Measurements from ENCODE around the gene ZSWIM4. TPM values are rescaled to one million over a fixed set of nuclear protein-coding genes. Genes with fewer than 3 reads are reported as not detected.

Gene ZSWIM4
- total RNA-seq, 1 donor from 2014 or later: 10.6 TPM

- no peak for DNase-seq
Measured at GRCh38 chr19:13875824-13876223, 80.6 kb downstream of the ZSWIM4 start.

- DNase-seq: no peak
Measured at GRCh38 chr19:13876834-13877233, 81.6 kb downstream of the ZSWIM4 start, which contains the start of gene NANOS3. NANOS3 (plus strand) TSS chr19:13877134; CDS start chr19:13877249, 115 bp downstream.

DNA sequence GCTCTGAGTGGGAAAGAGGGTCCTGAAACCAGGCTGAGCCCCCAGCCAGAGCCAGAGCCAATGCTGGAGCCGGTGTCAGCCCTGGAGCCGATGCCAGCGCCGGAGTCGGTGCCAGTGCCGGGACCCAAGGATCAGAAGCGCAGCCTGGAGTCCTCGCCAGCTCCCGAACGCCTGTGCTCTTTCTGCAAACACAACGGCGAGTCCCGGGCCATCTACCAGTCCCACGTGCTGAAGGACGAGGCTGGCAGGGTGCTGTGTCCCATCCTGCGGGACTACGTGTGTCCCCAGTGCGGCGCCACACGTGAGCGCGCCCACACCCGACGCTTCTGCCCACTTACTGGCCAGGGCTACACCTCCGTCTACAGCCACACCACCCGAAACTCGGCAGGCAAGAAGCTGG lies 82.1 kb downstream of the ZSWIM4 start:
- no peak for DNase-seq

- DNase-seq: peak; percentile 97
Measured at GRCh38 chr19:13880059-13881043, 85.1 kb downstream of the ZSWIM4 start.

DNA sequence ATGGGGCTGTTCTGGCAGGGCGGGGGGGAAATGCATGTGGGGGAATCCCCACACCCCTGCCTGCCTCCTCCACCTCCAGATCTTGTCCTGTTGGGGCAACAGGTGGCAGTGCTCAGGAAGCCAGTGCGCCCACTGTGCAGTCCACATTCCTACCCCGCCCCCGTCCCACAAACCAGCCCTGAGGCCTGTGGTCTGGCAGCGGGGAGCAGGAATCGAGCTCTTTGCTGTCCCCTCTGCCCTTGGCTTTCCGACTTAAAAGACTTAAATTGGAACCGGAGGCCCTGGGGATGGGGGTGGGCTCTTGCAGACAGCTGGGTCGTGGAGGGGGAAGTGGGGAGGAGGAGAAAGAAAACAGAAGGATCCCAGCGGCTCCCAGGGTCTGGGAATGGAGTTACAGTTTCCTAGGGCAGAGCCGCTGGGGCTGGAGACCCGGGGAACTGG lies 86.0 kb downstream of the ZSWIM4 start:
- DNase-seq: peak; percentile 65

Small RNA genes lying within 50 kb of the gene (small RNA-seq; reads per million reads assigned to genes)
- gene MIR181C (ENCODE audit: low replicate concordance) (435 reads per million, percentile 98 among the genes with 10 or more reads in this experiment), gene MIR181D (ENCODE audit: low replicate concordance) (50.2 reads per million, percentile 96 among the genes with 10 or more reads in this experiment), gene RN7SL619P (ENCODE audit: low replicate concordance) (not detected)

Other genes with a start within 250 kb of the ZSWIM4 start
- 46.8 TPM for gene MRI1, start 30.9 kb upstream of the ZSWIM4 start, total RNA-seq
- 45.6 TPM for gene C19orf53, start 21.0 kb upstream of the ZSWIM4 start, total RNA-seq
- not detected for gene NANOS3, start 81.7 kb downstream of the ZSWIM4 start, total RNA-seq
- 3.1 TPM for gene BRME1, start 110.7 kb downstream of the ZSWIM4 start, total RNA-seq
- gene CC2D1A, start 110.8 kb downstream of the ZSWIM4 start, total RNA-seq: 11.9 TPM
- 1.5 TPM for gene PODNL1, start 143.0 kb downstream of the ZSWIM4 start, total RNA-seq
- gene DCAF15, start 157.1 kb downstream of the ZSWIM4 start, total RNA-seq: 12.3 TPM
- 4.3 TPM for gene RFX1, start 210.9 kb downstream of the ZSWIM4 start, total RNA-seq
- not detected for gene RLN3, start 232.7 kb downstream of the ZSWIM4 start, total RNA-seq
- 4.3 TPM for gene IL27RA, start 236.3 kb downstream of the ZSWIM4 start, total RNA-seq

Measured in tongue (tissue), 3 donors.